CD4-positive, alpha-beta T cell (primary cell): ENCODE measurements around the gene LSM14A. TPM values are rescaled to one million over a fixed set of nuclear protein-coding genes. Genes with fewer than 3 reads are reported as not detected.

Source experiments
- ATAC-seq: fragments of 200-7000 bp; cut with Tn5 transposase; one replicate; pipeline ENCODE4 v1.10.0; 2022; ENCODE audit warnings: mild to moderate bottlenecking; ENCODE audit not compliant: poor library complexity
- CTCF ChIA-PET: fragments of 350-600 bp; sonication (Branson Sonifier 250); formaldehyde crosslinking; loops from one replicate; lab custom pipeline; 2021; ENCODE audit warnings: antibody characterized with exemption, inconsistent platforms; lab: Charles Lee
- POLR2A ChIA-PET: fragments of 350-600 bp; sonication (Branson Sonifier 250); formaldehyde crosslinking; loops from one replicate; lab custom pipeline; 2021; ENCODE audit warnings: antibody characterized with exemption, inconsistent platforms; lab: Charles Lee
- DNase-seq, 14 experiments: peaks; one replicate each; pipeline ENCODE4 v3.0.0-alpha.2; 2013 to 2020; ENCODE audit warnings: mixed read lengths in 2 of 14
- H3K27ac ChIP-seq, 2 donors: one replicate each; pipeline versions ENCODE4 v1.5.1 to v1.7.0; 2013; ENCODE audit warnings: low read length in 2 of 2, low read depth in 1 of 2, mild to moderate bottlenecking in 1 of 2
- H3K27me3 ChIP-seq, 2 experiments: 1 replicate in 1 of 2; 2 replicates in 1 of 2; pipeline versions ENCODE4 v1.6.1 to v1.7.0; 2013; ENCODE audit warnings: low read length in 2 of 2, control low read depth in 1 of 2, mild to moderate bottlenecking in 1 of 2, moderate library complexity in 1 of 2; ENCODE audit not compliant: insufficient read depth in 2 of 2, control insufficient read depth in 1 of 2
- H3K36me3 ChIP-seq: one replicate; pipeline ENCODE4 v1.6.1; 2013; ENCODE audit warnings: low read length, control low read depth; ENCODE audit not compliant: insufficient read depth
- H3K4me1 ChIP-seq: one replicate; pipeline ENCODE4 v1.6.1; 2013; ENCODE audit warnings: low read length, control low read depth; ENCODE audit not compliant: insufficient read depth
- H3K4me3 ChIP-seq: one replicate; pipeline ENCODE4 v1.5.1; 2013; ENCODE audit warnings: mild to moderate bottlenecking, low read length, moderate library complexity
- H3K9me3 ChIP-seq, 2 experiments: 1 replicate in 1 of 2; 2 replicates in 1 of 2; pipeline versions ENCODE4 v1.6.1 to v1.7.0; 2013; ENCODE audit warnings: low read length in 2 of 2, mild to moderate bottlenecking in 2 of 2, control low read depth in 1 of 2, moderate library complexity in 1 of 2; ENCODE audit not compliant: control insufficient read depth in 1 of 2, insufficient read depth in 1 of 2
- H3K27ac Mint-ChIP-seq: one replicate; pipeline ENCODE4 v1.8.0; 2020; ENCODE audit warnings: mixed read lengths
- H3K27me3 Mint-ChIP-seq: one replicate; pipeline ENCODE4 v1.8.0; 2021; ENCODE audit warnings: mixed read lengths
- H3K36me3 Mint-ChIP-seq: one replicate; pipeline ENCODE4 v1.8.0; 2021; ENCODE audit warnings: low read depth, mixed read lengths
- H3K4me1 Mint-ChIP-seq: one replicate; pipeline ENCODE4 v1.8.0; 2021; ENCODE audit warnings: low read depth, mixed read lengths
- H3K4me3 Mint-ChIP-seq: one replicate; pipeline ENCODE4 v1.8.0; 2020; ENCODE audit warnings: mild to moderate bottlenecking, mixed read lengths
- H3K9me3 Mint-ChIP-seq: one replicate; pipeline ENCODE4 v1.8.0; 2020; ENCODE audit warnings: mixed read lengths
- CTCF ChIP-seq: fragments of 200-600 bp; IDR thresholded peaks from one replicate; pipeline ENCODE4 v1.8.0; 2022; ENCODE audit warnings: antibody characterized with exemption, mild to moderate bottlenecking
- intact Hi-C, 2 experiments: fragments of 100-400 bp; cut with DNase I in 1 of 2; cut with micrococcal nuclease in 1 of 2; formaldehyde crosslinking; loops; one replicate each; pipeline versions ENCODE4 v1.15.1 to v1.9.0; 2023 to 2025; cut with DNase I, micrococcal nuclease
- total RNA-seq, 174 experiments: library from RNA in 2 of 174; stranded (reverse) in 2 of 174; gene quantifications; one replicate each; pipeline ENCODE4 v1.2.3 and lab custom pipeline; 2021 to 2026

LSM14A gene
- total RNA-seq, 2 experiments from 2014 or later: 210 to 217 TPM

GRCh38 chr19:34275705-34276104 lies 103.4 kb downstream of the LSM14A start:
- H3K9me3 Mint-ChIP-seq: peaks cover 5% of the 10 kb centered on the region
- intact Hi-C loops: no loop called here
- TF ChIP-seq CTCF: no peak
- peaks cover 61% of the 10 kb centered on the region for H3K4me1 ChIP-seq
- H3K36me3 ChIP-seq: peaks cover 5% of the 10 kb centered on the region
- peak overlapping the region; percentile 61 for H3K27ac Mint-ChIP-seq
- no peak for ATAC-seq
- H3K4me1 Mint-ChIP-seq: peaks cover 86% of the 10 kb centered on the region
- peak overlapping the region; percentile 23 for H3K4me3 Mint-ChIP-seq
- no peak overlapping the region for H3K27ac ChIP-seq
- no peaks in the 10 kb centered on the region for H3K27me3 ChIP-seq
- peaks cover 41% of the 10 kb centered on the region for H3K36me3 Mint-ChIP-seq
- ChIA-PET CTCF (interaction anchor here (1.4 kb wide), 1 partner anchor 41 kb away, joined by 3 read pairs; no protein-coding TSS in a partner anchor), POLR2A (no interaction called here)
- no peak overlapping the region for H3K4me3 ChIP-seq
- no peak for DNase-seq
- no peaks in the 10 kb centered on the region for H3K9me3 ChIP-seq
- H3K27me3 Mint-ChIP-seq: no peaks in the 10 kb centered on the region

- ChIA-PET POLR2A (interaction anchor here (0.6 to 0.7 kb wide), 2 partner anchors 15 to 26 kb away, joined by 3 read pairs; no protein-coding TSS in a partner anchor), CTCF (no interaction called here)
- no peaks in the 10 kb centered on the region for H3K27me3 ChIP-seq
- H3K27ac ChIP-seq: no peak overlapping the region
- Mint-ChIP-seq H3K9me3 (peaks cover 5% of the 10 kb centered on the region), H3K27ac (peak overlapping the region; percentile 61), H3K4me3 (peak overlapping the region; percentile 20), H3K36me3 (peaks cover 46% of the 10 kb centered on the region), H3K27me3 (no peaks in the 10 kb centered on the region), H3K4me1 (peaks cover 87% of the 10 kb centered on the region)
- H3K36me3 ChIP-seq: peaks cover 5% of the 10 kb centered on the region
- no peak for DNase-seq
- H3K4me3 ChIP-seq: no peak overlapping the region
- no peak for TF ChIP-seq CTCF
- H3K4me1 ChIP-seq: peaks cover 51% of the 10 kb centered on the region
- no peaks in the 10 kb centered on the region for H3K9me3 ChIP-seq
- no peak for ATAC-seq
- intact Hi-C loops: no loop called here
Measured at GRCh38 chr19:34276614-34277013, 104.3 kb downstream of the LSM14A start.

- H3K27ac ChIP-seq: no peak overlapping the region
- CTCF ChIA-PET: no interaction called here
- H3K4me1 Mint-ChIP-seq: peaks cover 87% of the 10 kb centered on the region
- H3K36me3 ChIP-seq: peaks cover 5% of the 10 kb centered on the region
- no peaks in the 10 kb centered on the region for H3K9me3 ChIP-seq
- peaks cover 5% of the 10 kb centered on the region for H3K9me3 Mint-ChIP-seq
- peak; percentile 56 for ATAC-seq
- no peak for TF ChIP-seq CTCF
- DNase-seq: no peak
- H3K36me3 Mint-ChIP-seq: peaks cover 53% of the 10 kb centered on the region
- intact Hi-C loops: no loop called here
- no peaks in the 10 kb centered on the region for H3K27me3 ChIP-seq
- no peak overlapping the region for H3K4me3 ChIP-seq
- peak overlapping the region; percentile 20 for H3K4me3 Mint-ChIP-seq
- peak overlapping the region; percentile 61 for H3K27ac Mint-ChIP-seq
- POLR2A ChIA-PET: interaction anchor here (0.7 kb wide), 1 partner anchor 25 kb away, joined by 3 read pairs; no protein-coding TSS in a partner anchor
- H3K4me1 ChIP-seq: peaks cover 45% of the 10 kb centered on the region
- H3K27me3 Mint-ChIP-seq: no peaks in the 10 kb centered on the region
Measured at GRCh38 chr19:34277244-34277643, 104.9 kb downstream of the LSM14A start.
